ENCODE data around the gene NCOA1.

DNA sequence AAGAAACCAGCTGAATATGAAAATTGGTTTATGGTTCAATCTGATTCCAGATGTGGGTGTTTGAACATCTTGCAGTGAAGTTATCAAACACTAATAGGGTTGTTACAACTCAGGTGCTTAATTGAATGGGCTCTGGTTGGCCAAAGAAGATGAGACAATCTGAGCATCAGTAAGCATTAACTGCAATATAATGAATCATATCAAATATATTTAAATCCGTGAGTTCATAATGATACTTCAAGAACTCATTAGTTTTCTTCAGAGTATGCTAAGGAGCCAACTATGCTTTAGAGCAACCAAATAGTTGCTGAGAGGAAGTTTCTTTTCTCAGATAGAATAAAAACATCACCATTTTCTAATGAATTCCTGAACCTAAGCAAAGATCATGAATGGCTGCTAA lies 79.2 kb downstream of the NCOA1 start:
- TF ChIP-seq POLR2AphosphoS5 (IDR thresholded peaks at IDR 0.05; ENCODE audit: low read depth, low read length), result no peak
- TF ChIP-seq POLR2A (IDR thresholded peaks at IDR 0.05; ENCODE audit: low read depth, low read length), result no peak
- no peak for TF ChIP-seq PAX5 (IDR thresholded peaks at IDR 0.05; ENCODE audit: insufficient read depth, low read length, severe bottlenecking)

All from GM12891 (cell line).